ENCODE data around the gene HYAL1. TPM values are rescaled to one million over a fixed set of nuclear protein-coding genes. Genes with fewer than 3 reads are reported as not detected.

Gene HYAL1
- total and polyA plus RNA-seq, 9 donors: 1.8 to 9.3 (median 3.5) TPM

DNA sequence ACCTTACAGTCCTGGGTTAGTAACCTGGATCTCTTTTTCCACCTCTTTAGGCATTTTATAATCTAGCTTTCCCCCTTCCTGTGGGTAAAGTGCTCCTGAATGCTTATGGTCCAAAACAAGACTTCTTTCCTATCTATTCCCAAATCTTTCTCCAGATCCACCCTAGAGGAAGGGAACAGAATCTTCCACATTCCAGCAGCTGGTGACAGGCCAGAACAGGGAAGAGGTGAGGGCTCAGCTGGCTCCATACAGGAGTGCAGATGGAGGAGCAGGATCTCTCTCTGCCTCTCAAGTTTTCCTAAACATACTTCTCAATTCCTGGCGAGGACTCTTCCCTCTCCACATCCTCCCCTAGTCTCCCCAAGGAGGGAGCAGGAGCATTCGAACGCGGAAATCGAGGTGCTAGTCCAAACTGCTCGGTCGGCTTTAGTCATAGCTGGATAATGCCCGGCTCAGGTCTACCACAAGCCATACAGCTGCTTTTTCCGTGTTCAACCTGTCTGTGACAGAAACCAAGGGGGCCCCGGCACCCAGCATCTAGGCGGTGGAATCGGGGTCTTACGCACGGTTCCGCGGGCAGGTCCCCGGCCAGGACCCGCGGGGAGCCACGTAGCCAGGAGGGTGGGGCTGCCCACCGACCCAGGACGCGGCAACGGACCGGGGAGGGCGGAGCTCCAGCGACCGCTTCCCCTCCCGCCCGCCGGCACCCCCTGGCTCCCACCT lies 33.2 kb upstream of the HYAL1 start:
- Histone ChIP-seq H3K36me3 (no peaks in the 10 kb centered on the region), H3K4me3 (peak overlapping the region; percentile 82), H3K9me3 (no peaks in the 10 kb centered on the region), H3K4me1 (ENCODE audit: insufficient read depth) (peaks cover 16% of the 10 kb centered on the region), H3K27ac (peak overlapping the region; percentile 83 to 91), H3K27me3 (no peaks in the 10 kb centered on the region)
- intact Hi-C loops (cut with DNase I): no loop called here
- DNase-seq: no peak
- WGBS, 3 donors: 0 to 1% (median 1%) methylated on average over 15 to 31 of the region's 31 CpGs
- no peak for TF ChIP-seq EP300 (IDR thresholded peaks at IDR 0.05)
- TF ChIP-seq, protein P1, sequence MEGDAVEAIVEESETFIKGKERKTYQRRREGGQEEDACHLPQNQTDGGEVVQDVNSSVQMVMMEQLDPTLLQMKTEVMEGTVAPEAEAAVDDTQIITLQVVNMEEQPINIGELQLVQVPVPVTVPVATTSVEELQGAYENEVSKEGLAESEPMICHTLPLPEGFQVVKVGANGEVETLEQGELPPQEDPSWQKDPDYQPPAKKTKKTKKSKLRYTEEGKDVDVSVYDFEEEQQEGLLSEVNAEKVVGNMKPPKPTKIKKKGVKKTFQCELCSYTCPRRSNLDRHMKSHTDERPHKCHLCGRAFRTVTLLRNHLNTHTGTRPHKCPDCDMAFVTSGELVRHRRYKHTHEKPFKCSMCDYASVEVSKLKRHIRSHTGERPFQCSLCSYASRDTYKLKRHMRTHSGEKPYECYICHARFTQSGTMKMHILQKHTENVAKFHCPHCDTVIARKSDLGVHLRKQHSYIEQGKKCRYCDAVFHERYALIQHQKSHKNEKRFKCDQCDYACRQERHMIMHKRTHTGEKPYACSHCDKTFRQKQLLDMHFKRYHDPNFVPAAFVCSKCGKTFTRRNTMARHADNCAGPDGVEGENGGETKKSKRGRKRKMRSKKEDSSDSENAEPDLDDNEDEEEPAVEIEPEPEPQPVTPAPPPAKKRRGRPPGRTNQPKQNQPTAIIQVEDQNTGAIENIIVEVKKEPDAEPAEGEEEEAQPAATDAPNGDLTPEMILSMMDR (IDR thresholded peaks at IDR 0.05): no peak
- TF ChIP-seq POLR2A (IDR thresholded peaks at IDR 0.05): no peak

DNA sequence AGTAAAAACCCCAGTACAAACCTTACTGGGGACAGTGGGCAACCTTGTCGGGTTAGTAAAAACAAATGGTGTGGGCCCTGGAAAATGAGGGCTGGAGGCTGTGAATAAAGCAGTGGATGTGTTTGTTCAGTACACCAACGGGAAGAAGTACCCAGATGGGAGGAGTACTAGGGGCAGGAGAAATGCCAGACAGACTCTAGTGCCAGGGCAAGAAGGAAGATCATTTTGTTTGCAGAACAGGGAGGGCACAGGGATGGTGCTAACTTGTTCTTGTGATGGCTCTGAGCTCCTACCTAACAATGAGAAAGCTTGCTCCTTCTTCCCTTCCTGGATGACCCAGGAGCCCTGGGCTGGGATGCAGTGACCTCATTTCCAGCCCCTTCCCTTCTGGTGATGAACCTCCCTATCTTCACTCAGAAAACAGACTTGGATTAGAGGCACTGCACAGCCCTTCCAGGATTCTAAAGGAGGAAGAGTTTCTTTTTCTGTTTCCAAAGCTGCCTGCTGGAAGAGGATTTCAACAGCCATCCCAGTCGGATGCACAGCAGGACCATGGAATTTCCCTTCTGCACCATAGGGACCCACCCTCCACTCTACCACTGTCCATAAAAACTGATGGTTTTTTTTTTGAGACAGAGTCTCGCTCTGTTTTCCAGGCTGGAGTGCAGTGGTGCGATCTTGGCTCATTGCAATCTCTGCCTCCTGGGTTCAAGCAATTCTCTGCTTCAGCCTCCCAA lies 31.1 kb upstream of the HYAL1 start:
- TF ChIP-seq POLR2A (IDR thresholded peaks at IDR 0.05): no peak
- TF ChIP-seq, protein P1 (IDR thresholded peaks at IDR 0.05): no peak
- no peak for TF ChIP-seq EP300 (IDR thresholded peaks at IDR 0.05)
- 55 to 67% (median 61%) methylated on average over 5 of the region's 5 CpGs for WGBS, 3 donors

DNA sequence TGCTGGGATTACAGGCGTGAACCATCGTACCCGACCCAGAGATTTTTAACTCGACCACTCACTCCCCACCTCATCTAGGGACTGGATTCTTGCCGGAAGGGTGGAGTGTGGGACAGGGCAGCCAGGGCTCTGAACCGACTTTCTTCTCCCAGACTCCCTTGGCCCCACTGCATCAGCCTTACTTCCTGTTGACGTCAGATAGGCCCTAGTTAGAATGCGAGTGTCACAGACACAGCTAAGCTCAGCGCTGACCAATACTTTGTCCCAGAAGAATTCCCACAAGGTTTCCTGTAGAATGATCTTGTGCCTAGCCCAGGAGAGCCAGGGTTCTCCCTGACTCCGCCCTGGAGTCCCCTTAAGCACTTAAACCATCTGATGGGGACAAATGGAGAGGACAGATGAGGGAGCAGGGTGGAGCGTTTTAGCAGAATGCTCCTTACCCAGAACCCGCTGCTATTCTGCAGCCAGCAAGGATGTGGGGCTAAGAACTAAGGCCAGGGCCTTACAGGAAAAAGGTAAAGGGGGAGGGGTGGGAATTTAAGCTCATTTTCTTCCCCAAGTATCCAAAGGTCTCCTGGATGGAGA lies 30.5 kb upstream of the HYAL1 start:
- Histone ChIP-seq H3K27ac (peak overlapping the region in 1 of 2 donors; percentile 39), H3K4me1 (ENCODE audit: insufficient read depth) (peaks cover 6% of the 10 kb centered on the region), H3K9me3 (no peaks in the 10 kb centered on the region), H3K36me3 (no peaks in the 10 kb centered on the region), H3K27me3 (no peaks in the 10 kb centered on the region), H3K4me3 (no peak overlapping the region)
- TF ChIP-seq EP300 (IDR thresholded peaks at IDR 0.05): no peak
- TF ChIP-seq, protein P1 (IDR thresholded peaks at IDR 0.05): no peak
- no peak for TF ChIP-seq POLR2A (IDR thresholded peaks at IDR 0.05)
- WGBS, 3 donors: 58 to 62% (median 60%) methylated on average over 12 of the region's 12 CpGs
- intact Hi-C loops (cut with DNase I): no loop called here
- no peak for DNase-seq

More for the DNA sequence above, 31.1 kb upstream of the HYAL1 start:
- intact Hi-C loops (cut with DNase I): no loop called here
- Histone ChIP-seq H3K27me3 (no peaks in the 10 kb centered on the region), H3K4me1 (ENCODE audit: insufficient read depth) (peaks cover 7% of the 10 kb centered on the region), H3K9me3 (no peaks in the 10 kb centered on the region), H3K36me3 (no peaks in the 10 kb centered on the region), H3K4me3 (no peak overlapping the region), H3K27ac (peak overlapping the region in 1 of 2 donors; percentile 39)
- no peak for DNase-seq

DNA sequence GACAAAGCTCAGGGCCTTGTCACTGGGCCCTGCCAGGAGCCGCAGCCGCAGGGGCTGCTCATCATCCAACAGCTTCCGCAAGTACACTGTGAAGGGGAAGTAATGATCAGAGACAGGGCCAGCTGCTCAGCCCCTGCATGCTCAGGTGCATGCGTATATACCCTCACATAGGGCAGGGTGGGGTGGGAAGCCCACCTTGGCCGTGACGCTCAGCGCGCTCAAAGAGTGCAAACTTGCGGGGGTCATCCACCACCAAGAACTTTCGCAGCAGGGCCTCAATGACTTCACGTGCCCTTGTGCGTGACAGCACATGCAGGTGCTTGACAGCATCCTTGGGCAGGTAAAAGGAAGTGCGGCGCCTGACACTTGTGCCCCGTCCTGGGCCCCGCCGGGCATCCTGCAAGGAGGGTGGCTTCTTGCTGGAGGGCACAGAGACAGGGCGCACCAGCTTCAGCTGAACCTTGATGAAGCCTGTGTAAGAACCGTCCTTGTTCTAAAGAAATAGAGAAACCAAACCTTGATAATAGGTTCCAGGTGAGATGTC lies 28.1 kb upstream of the HYAL1 start:
- H3K4me3 ChIP-seq: no peak overlapping the region
- intact Hi-C loops (cut with DNase I): no loop called here
- H3K9me3 ChIP-seq: no peaks in the 10 kb centered on the region
- no peak overlapping the region for H3K27ac ChIP-seq
- no peak for DNase-seq
- WGBS, 3 donors: 94 to 95% (median 94%) methylated on average over 19 of the region's 19 CpGs
- TF ChIP-seq POLR2A (IDR thresholded peaks at IDR 0.05) (no peak), EP300 (IDR thresholded peaks at IDR 0.05) (no peak)
- TF ChIP-seq, protein P1 (IDR thresholded peaks at IDR 0.05): no peak
- no peaks in the 10 kb centered on the region for H3K27me3 ChIP-seq
- peaks cover 10% of the 10 kb centered on the region for H3K4me1 ChIP-seq (ENCODE audit: insufficient read depth)
- H3K36me3 ChIP-seq: no peaks in the 10 kb centered on the region
